ENCODE results near the gene PLEKHM3.

Gene PLEKHM3

DNA sequence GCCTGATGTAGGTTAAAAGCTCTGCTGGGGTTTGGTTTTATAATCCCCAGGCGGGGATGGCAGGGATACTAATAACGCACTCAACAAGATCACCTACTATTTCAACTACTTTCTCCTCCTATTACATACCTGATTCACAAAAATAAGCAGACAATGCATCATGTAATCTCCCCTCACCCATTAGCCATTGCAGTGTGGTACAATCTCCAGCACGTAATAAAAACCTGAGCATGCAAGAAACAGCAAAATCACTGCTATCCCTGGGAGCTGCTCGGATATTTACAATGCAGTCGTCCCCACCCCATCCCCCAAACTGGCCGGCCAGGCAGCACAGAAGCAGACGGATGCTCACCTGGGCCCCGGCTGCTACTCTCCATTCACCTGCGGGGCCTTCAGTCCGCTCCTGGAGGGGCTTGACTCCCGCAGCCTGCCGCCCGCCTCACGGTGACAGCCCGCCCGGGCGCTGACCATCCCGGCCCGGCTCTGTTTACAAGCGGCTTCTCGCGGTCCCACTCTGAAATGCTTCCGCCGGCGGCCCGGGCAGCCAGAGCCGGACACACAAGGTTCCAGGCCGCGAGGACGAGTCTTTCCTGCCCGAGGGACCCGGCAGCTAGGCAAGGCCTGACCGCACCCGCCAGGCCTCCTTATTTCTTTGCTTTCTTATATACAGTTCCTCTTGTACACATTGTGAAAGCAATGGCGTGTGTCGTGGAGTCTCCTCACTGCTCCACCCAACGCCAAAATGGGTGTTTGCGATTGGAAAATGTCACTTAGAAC, at the start of gene PLEKHM3:
PLEKHM3 (minus strand) TSS at position 491 of the 777 bp plus-strand sequence. CDS start 23,888 bp downstream, outside the sequence.
- DNase-seq = peak; percentile 52

DNA sequence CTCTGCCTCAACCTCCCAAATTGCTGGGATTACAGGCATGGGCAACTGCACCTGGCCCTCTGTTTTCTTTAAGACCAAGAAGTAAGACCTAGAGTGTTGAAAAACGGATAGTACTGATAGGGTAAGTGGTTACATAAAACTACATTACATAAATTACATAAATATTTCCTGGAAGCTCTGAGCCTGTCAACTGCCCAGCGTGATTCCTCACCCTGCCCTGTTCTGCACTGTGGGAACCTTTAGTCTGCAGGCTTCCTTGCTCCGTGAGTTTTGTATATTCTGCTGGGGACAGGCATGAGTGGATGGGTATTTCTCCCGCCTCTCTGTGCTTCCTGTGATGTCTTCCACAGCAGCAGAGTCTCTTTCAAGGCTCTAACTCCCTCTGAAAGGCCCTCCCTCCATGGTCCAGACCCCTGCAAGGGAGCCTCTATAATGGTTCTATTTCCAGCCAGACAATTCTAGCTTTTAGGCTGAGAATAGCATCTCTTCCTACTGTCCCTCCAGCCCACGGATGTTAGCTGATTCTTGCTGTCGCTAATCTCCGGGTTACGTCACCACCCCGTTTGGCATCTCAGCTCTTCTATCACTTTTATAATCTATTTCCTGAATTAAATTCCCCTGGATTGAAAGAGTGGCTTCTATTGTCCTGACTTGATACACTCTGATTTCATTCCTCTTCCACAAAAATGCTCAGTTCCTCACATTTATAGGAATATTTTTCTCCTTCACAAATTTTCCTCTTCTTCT, 49.5 kb upstream of the PLEKHM3 start:
- no peak for DNase-seq

- peak; percentile 36 for DNase-seq
Observed at GRCh38 chr2:208072250-208072892, 47.0 kb upstream of the PLEKHM3 start.

DNA sequence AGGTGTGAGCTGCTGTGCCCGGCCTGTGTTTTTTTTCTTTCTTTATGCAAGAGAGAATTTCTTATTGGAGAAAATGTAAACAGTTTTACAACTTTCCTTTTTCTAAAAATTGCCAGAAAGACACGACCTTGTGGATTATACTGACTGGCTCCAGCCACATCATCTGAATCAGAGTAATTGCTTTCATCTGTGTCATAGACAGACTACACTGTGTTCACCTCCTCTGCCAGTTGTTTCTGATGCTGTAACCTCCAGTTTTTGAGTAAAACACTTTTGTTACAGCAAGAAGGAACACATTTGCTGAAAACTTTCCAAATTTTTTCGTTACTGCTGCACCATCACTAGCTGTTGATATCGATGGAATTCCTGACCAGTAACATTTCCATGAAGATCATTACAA, 43.9 kb upstream of the PLEKHM3 start:
- DNase-seq = no peak

- no peak for DNase-seq
Observed at GRCh38 chr2:208066016-208066415, 40.7 kb upstream of the PLEKHM3 start.

GRCh38 chr2:208065476-208065875, 40.1 kb upstream of the PLEKHM3 start:
- DNase-seq = no peak

DNA sequence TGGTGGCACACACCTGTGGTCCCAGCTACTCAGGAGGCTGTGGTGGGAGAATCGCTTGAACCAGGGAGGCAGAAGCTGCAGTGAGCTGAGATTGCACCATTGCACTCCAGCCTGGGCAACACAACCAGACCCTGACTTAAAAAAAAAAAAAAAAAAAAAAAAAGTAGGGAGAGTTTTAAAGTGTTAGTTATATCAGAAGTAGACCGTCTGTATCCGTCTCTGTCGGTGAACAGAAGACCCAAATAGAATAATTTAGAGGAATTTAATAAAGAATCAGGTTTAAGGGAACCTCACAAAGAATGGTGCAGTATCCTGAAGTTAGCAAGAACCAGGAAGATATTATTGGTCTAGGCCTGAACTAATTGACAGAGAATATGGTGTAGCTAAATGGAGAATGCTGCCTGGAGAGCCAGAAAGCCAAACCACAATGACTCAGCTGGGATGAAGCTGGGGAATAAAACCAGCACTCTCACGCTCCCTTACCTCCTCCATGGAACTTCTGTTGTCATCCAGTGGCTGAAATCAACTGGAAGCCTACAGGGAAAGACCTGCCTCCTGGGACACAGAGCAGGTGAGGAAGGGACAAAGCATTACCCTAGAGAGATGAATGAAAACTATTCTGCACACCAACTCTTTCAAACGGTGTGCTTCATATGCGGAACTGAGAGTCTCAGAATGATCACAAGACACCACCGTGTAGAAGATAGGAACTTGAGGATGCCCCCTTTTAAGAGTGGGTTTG, 39.1 kb upstream of the PLEKHM3 start:
- DNase-seq = no peak

DNA sequence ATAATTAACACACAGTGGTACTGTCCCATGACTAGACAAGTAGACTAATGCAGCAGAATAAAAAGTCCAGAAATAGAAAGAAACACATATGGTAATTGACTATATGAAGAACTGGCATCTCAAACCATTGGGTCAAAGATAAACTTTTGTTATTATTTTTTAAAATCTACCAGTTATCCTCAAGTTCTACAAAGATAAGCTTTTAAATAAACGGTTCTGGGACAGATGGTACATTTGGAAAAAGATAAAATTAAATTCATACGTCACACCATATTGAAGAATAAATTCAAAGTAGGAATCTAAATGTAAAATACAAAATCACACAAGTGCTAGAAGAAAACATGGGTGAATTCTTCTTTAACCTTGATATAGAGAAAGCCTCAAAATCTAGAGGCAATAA, 37.6 kb upstream of the PLEKHM3 start:
- DNase-seq = no peak

GRCh38 chr2:208062113-208062512, 36.8 kb upstream of the PLEKHM3 start:
- peak; percentile 39 for DNase-seq

DNA sequence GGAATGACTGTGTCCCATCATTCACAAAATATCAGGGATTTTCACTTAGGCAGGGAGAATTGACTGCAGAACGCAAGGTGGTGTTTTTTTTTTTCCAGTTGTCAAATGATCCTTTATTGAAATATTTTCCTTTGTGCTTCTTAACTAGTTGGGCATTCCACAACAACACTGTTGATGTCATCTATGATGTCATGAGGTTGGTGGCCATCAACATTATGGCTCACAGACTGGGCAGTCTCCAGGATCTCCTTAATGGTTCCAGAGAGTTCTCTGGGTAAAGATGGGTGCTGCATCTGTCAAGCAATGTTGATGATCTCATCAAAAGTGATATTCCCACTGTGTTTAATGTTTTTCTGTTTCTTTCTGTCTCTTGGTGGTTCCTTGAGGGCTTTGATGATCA, 31.8 kb upstream of the PLEKHM3 start:
- DNase-seq = no peak

DNA sequence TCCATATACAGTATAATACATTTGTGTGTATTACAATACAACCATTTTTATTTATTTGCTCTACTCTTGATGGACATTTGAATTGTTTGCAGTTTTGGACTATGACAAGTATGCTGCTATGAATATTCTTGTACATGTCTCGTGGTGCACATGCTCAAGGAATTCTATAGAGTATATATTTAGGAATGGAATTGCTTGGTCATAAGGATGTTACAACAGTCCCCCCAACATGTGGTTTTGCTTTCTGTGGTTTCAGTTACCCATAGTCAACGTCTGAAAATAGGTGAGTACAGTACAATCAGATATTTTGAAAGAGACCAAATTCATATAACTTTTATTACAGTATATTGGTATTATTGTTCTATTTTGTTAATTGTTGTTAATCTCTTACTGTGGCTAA, 24.1 kb upstream of the PLEKHM3 start:
- DNase-seq = no peak

DNA sequence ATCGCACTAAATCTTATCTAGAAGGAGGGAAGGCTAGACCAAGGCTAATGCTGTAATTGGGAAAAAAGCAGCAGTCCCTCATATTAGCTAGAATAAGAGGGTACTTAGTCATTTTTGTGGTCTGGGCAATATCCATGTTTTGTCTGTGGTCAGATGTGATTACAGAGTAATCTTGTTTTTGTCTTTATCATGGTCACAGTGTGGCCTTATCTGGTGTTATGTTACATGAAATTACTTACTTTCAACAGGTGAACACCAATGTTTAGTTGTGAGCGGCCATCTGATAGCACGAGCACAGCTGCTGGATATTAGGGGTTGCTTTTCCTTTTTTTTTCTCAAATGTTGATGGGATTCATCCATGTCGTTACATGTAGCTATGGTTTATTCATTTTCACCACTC, 23.7 kb upstream of the PLEKHM3 start:
- DNase-seq = no peak

DNA sequence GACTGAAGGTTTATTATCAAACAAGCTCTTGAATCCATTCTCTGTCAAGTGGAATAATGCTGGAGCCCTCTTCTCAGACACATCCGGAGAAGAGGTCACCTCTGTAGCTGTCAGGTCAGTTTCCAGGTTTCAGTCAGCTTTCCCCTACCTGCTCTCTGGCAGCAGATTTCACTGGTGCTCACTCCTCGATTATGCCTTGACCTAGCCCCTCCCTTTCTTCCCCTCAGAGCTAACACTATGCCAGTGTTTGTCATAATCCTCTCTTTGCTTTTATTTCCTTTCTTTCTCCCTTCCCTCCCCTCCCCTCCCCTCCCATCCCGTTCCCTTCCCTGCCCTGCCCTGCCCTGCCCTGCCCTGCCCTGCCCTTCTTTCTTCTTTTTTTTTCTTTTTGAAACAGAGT, 22.5 kb upstream of the PLEKHM3 start:
- no peak for DNase-seq

GRCh38 chr2:208046686-208047085, 21.4 kb upstream of the PLEKHM3 start:
- no peak for DNase-seq

DNA sequence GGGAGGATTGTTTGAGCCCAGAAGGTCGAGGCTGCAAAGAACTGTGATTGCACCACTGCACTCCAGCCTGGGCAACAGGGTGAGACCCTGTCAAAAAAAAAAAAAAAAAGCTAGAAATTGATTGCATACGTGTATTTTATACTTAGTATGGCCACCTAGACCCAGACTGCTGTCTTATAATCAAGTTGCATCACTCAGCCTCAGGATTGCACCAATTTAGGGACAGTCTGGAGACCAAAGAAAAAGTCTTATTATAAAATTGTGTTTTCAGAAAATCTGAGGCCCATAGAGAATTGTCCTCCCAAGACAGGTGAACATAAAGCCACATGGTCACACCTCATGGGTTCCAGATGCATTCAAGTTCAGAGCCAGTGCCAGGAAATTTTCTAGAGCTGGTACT, 17.1 kb upstream of the PLEKHM3 start:
- no peak for DNase-seq

- no peak for DNase-seq
Observed at GRCh38 chr2:208042041-208042440, 16.7 kb upstream of the PLEKHM3 start.

- peak; percentile 14 for DNase-seq
Observed at GRCh38 chr2:208040199-208041171, 15.2 kb upstream of the PLEKHM3 start.

GRCh38 chr2:208039376-208040110, 14.2 kb upstream of the PLEKHM3 start:
- DNase-seq = no peak

DNA sequence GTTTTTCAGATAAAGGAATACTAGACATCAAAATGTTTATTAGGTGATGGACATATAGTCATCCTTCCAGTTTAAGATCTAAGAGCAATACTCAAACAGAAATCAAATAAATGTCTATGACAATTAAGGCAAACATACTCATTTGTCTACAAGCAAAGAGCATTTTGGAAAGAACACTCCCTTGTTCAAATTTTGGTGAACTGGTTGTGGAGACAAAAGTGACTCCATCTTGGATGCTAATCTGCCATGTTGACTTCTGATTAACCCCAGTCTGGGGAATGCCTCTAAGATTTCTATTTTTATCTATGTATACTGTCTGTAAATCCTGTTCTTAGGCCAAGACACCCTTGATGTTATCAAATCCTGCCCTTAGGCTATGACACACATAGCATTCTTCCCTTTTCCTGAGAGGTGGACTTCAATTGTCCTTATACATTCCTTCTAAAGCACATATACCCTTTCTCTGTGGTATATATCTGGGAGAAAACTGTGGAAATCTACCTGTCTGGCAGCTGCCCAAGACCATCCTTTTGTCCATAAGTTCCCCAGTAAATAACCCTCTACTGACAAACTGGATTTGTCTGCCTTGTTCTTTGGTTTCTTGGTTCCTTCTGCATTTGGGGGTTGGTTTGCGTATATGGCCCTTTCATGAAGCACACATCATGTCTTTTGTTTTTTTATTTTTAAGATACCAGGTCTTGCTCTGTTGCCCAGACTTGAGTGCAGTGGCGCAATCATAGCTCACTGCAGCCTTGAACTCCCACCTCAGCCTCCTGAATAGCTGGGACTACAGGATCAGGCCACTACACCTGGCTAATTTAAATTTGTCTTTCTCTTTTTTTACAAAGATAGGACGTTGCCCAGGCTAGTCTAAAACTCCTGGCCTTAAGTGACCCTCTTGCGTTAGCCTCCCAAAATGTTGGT, 12.5 kb upstream of the PLEKHM3 start:
- no peak for DNase-seq

DNA sequence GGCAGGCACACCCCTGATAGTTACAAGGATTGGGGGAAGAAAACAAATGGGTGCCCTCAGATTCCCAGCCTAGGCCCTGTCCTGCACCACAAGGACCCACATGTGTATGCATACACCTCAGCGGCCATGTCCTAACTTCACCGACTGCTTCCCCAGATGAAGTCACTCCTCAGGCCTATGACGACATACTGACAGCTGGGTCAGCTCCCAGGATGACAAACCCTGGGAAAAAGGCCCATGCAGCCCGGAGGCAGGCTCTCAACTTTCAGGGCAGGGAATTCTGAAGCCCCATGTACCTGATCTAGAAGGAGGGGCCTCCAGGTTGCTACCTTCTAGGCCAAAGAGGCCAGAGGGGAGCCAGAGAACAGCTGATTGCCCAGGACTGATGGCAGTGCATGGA, 11.0 kb upstream of the PLEKHM3 start:
- no peak for DNase-seq
